ENCODE measurements around the gene RHBDF2.

RHBDF2 gene

DNA sequence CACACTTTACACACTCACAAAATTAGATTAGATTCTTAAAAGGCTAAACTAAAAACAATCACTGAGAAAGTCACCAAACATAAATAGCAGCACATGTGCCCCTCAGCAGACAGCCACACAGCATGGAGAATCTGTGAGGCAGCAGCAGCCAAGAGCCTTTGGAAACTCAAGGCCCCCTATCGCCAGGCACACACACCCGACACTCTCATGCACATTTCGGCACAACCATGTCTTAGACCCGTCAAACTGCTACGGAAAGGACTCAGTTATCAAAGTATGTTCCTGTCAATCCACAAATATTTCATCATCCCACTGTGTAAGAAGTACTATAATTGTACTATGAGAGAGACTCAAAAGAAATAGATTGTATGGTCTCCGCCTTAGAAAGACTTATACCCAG lies 69.2 kb downstream of the RHBDF2 start:
- DNase-seq, result no peak
- CTCF ChIA-PET, result interaction anchor here (0.6 kb wide), 1 partner anchor 43 kb away, joined by 3 read pairs; no protein-coding TSS in a partner anchor

GRCh38 chr17:76431509-76431908 lies 69.7 kb downstream of the RHBDF2 start:
- no peaks in the 10 kb centered on the region for H3K27me3 ChIP-seq (replicated peaks in 2 of 5; ENCODE audit: control insufficient read depth in 4 of 5, insufficient read depth in 5 of 5, low read length in 4 of 5)
- peaks cover 0 to 13% (median 2%) of the 10 kb centered on the region in 4 experiments for H3K4me1 ChIP-seq (ENCODE audit: control extremely low read depth in 1 of 4, control insufficient read depth in 4 of 4, insufficient read depth in 4 of 4, low read length in 3 of 4)
- DNase-seq, result no peak
- POLR2A ChIA-PET, result no interaction called here
- CTCF ChIA-PET, result no interaction called here
- H3K36me3 ChIP-seq (ENCODE audit: control insufficient read depth in 4 of 4, insufficient read depth in 4 of 4, low read length in 3 of 4), result peaks cover 2 to 10% (median 3%) of the 10 kb centered on the region in 4 experiments
- H3K9me3 ChIP-seq (ENCODE audit: control extremely low read depth in 1 of 5, control insufficient read depth in 4 of 5, insufficient read depth in 2 of 5, low read depth in 1 of 5, low read length in 4 of 5), result no peaks in the 10 kb centered on the region
- H3K4me3 ChIP-seq (ENCODE audit: control insufficient read depth in 1 of 7, extremely low read depth in 1 of 7, insufficient read depth in 4 of 7, low read depth in 2 of 7, low read length in 6 of 7), result no peak overlapping the region
- no CpG with 5 or more reads among the region's 2 CpGs for WGBS (ENCODE audit: insufficient coverage)
- H3K27ac ChIP-seq (ENCODE audit: insufficient read depth in 1 of 2, low read depth in 1 of 2, low read length in 2 of 2, poor library complexity in 1 of 2, severe bottlenecking in 2 of 2), result no peak overlapping the region

More for the DNA sequence above, 69.2 kb downstream of the RHBDF2 start:
- no peak overlapping the region for H3K4me3 ChIP-seq (ENCODE audit: control insufficient read depth in 1 of 7, extremely low read depth in 1 of 7, insufficient read depth in 4 of 7, low read depth in 2 of 7, low read length in 6 of 7)
- H3K4me1 ChIP-seq (ENCODE audit: control extremely low read depth in 1 of 4, control insufficient read depth in 4 of 4, insufficient read depth in 4 of 4, low read length in 3 of 4), result peaks cover 0 to 10% (median 2%) of the 10 kb centered on the region in 4 experiments
- H3K9me3 ChIP-seq (ENCODE audit: control extremely low read depth in 1 of 5, control insufficient read depth in 4 of 5, insufficient read depth in 2 of 5, low read depth in 1 of 5, low read length in 4 of 5), result no peaks in the 10 kb centered on the region
- H3K36me3 ChIP-seq (ENCODE audit: control insufficient read depth in 4 of 4, insufficient read depth in 4 of 4, low read length in 3 of 4), result peaks cover 2 to 10% (median 4%) of the 10 kb centered on the region in 4 experiments
- POLR2A ChIA-PET, result no interaction called here
- H3K27ac ChIP-seq (ENCODE audit: insufficient read depth in 1 of 2, low read depth in 1 of 2, low read length in 2 of 2, poor library complexity in 1 of 2, severe bottlenecking in 2 of 2), result no peak overlapping the region
- WGBS (ENCODE audit: insufficient coverage), result 100% methylated on average over 3 of the region's 6 CpGs
- H3K27me3 ChIP-seq (replicated peaks in 2 of 5; ENCODE audit: control insufficient read depth in 4 of 5, insufficient read depth in 5 of 5, low read length in 4 of 5), result no peaks in the 10 kb centered on the region

- ChIA-PET CTCF (interaction anchor here (0.9 to 3.1 kb wide), 7 partner anchors 10 to 43 kb away, joined by 3 to 8 read pairs (median 5); no protein-coding TSS in a partner anchor), POLR2A (no interaction called here)
- no peak for DNase-seq
- Histone ChIP-seq H3K27me3 (replicated peaks in 2 of 5; ENCODE audit: control insufficient read depth in 4 of 5, insufficient read depth in 5 of 5, low read length in 4 of 5) (no peaks in the 10 kb centered on the region), H3K27ac (ENCODE audit: insufficient read depth in 1 of 2, low read depth in 1 of 2, low read length in 2 of 2, poor library complexity in 1 of 2, severe bottlenecking in 2 of 2) (no peak overlapping the region), H3K4me3 (ENCODE audit: control insufficient read depth in 1 of 7, extremely low read depth in 1 of 7, insufficient read depth in 4 of 7, low read depth in 2 of 7, low read length in 6 of 7) (no peak overlapping the region), H3K9me3 (ENCODE audit: control extremely low read depth in 1 of 5, control insufficient read depth in 4 of 5, insufficient read depth in 2 of 5, low read depth in 1 of 5, low read length in 4 of 5) (no peaks in the 10 kb centered on the region), H3K36me3 (ENCODE audit: control insufficient read depth in 4 of 4, insufficient read depth in 4 of 4, low read length in 3 of 4) (no peaks in the 10 kb centered on the region), H3K4me1 (ENCODE audit: control extremely low read depth in 1 of 4, control insufficient read depth in 4 of 4, insufficient read depth in 4 of 4, low read length in 3 of 4) (peaks cover 0 to 13% (median 2%) of the 10 kb centered on the region in 4 experiments)
- WGBS (ENCODE audit: insufficient coverage), result no CpG with 5 or more reads among the region's 1 CpG
These were observed 72.7 kb downstream of the RHBDF2 start for GRCh38 chr17:76428511-76428910.

DNA sequence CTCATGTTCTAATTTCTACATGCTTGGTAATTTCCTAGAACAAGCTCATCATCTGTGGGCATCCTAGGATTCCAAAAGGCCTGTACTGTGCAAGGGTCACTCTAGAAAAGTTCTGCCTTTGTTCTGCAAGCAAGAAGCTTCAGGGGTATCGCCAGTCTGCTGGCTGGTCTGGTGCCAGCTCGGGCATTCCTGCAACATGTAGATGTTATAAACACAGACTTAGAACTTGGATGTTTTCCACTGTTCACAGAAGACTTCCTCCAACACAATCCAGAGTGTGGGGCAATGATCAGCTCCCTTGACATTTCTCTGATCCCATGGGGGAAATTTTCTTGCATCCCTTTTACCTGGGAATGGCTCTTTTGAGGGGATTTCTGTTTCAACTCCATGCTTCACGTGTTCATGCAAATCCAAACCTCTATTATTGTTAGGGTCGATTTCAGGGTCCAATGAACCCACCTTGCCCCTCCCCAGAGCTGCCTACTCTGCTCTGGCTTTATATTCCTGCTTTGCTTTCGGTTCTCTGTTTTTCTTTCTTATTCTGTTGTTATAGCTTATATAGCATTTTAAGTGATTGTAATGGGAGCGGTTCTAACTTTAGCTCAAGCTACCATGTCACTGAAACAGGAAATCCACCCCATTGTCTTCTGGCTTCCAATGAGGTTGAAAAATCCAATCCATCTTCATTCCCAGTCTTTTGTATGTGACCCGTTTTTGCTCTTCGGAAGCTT lies 73.6 kb downstream of the RHBDF2 start:
- Histone ChIP-seq H3K4me3 (ENCODE audit: control insufficient read depth in 1 of 7, extremely low read depth in 1 of 7, insufficient read depth in 4 of 7, low read depth in 2 of 7, low read length in 6 of 7) (no peak overlapping the region), H3K27me3 (replicated peaks in 2 of 5; ENCODE audit: control insufficient read depth in 4 of 5, insufficient read depth in 5 of 5, low read length in 4 of 5) (no peaks in the 10 kb centered on the region), H3K4me1 (ENCODE audit: control extremely low read depth in 1 of 4, control insufficient read depth in 4 of 4, insufficient read depth in 4 of 4, low read length in 3 of 4) (peaks cover 0 to 13% (median 2%) of the 10 kb centered on the region in 4 experiments), H3K9me3 (ENCODE audit: control extremely low read depth in 1 of 5, control insufficient read depth in 4 of 5, insufficient read depth in 2 of 5, low read depth in 1 of 5, low read length in 4 of 5) (no peaks in the 10 kb centered on the region), H3K36me3 (ENCODE audit: control insufficient read depth in 4 of 4, insufficient read depth in 4 of 4, low read length in 3 of 4) (peaks cover 0 to 3% (median 0%) of the 10 kb centered on the region in 4 experiments), H3K27ac (ENCODE audit: insufficient read depth in 1 of 2, low read depth in 1 of 2, low read length in 2 of 2, poor library complexity in 1 of 2, severe bottlenecking in 2 of 2) (no peak overlapping the region)
- ChIA-PET POLR2A (interaction anchor here (0.7 kb wide), 1 partner anchor 306 kb away, joined by 3 read pairs; no protein-coding TSS in a partner anchor), CTCF (interaction anchor here (1.0 to 3.1 kb wide), 10 partner anchors 8 to 78 kb away, joined by 3 to 8 read pairs (median 4); partner anchors contain the start of gene UBE2O)
- WGBS (ENCODE audit: insufficient coverage), result 94% methylated on average over 7 of the region's 8 CpGs
- DNase-seq, result no peak

- Histone ChIP-seq H3K4me3 (ENCODE audit: control insufficient read depth in 1 of 7, extremely low read depth in 1 of 7, insufficient read depth in 4 of 7, low read depth in 2 of 7, low read length in 6 of 7) (no peak overlapping the region), H3K27me3 (replicated peaks in 2 of 5; ENCODE audit: control insufficient read depth in 4 of 5, insufficient read depth in 5 of 5, low read length in 4 of 5) (no peaks in the 10 kb centered on the region), H3K27ac (ENCODE audit: insufficient read depth in 1 of 2, low read depth in 1 of 2, low read length in 2 of 2, poor library complexity in 1 of 2, severe bottlenecking in 2 of 2) (no peak overlapping the region), H3K36me3 (ENCODE audit: control insufficient read depth in 4 of 4, insufficient read depth in 4 of 4, low read length in 3 of 4) (peaks cover 0 to 10% (median 1%) of the 10 kb centered on the region in 4 experiments), H3K9me3 (ENCODE audit: control extremely low read depth in 1 of 5, control insufficient read depth in 4 of 5, insufficient read depth in 2 of 5, low read depth in 1 of 5, low read length in 4 of 5) (no peaks in the 10 kb centered on the region), H3K4me1 (ENCODE audit: control extremely low read depth in 1 of 4, control insufficient read depth in 4 of 4, insufficient read depth in 4 of 4, low read length in 3 of 4) (peaks cover 0 to 13% (median 2%) of the 10 kb centered on the region in 4 experiments)
- CTCF ChIA-PET, result interaction anchor here (1.0 to 3.1 kb wide), 6 partner anchors 9 to 79 kb away, joined by 3 to 8 read pairs (median 5); partner anchors contain the start of gene UBE2O
- POLR2A ChIA-PET, result no interaction called here
- 100% methylated on average over 1 of the region's 3 CpGs for WGBS (ENCODE audit: insufficient coverage)
- no peak for DNase-seq
These were observed 74.4 kb downstream of the RHBDF2 start for GRCh38 chr17:76426853-76427252.

GRCh38 chr17:76422860-76423259 lies 78.4 kb downstream of the RHBDF2 start:
- peaks cover 0 to 14% (median 2%) of the 10 kb centered on the region in 4 experiments for H3K4me1 ChIP-seq (ENCODE audit: control extremely low read depth in 1 of 4, control insufficient read depth in 4 of 4, insufficient read depth in 4 of 4, low read length in 3 of 4)
- H3K4me3 ChIP-seq (ENCODE audit: control insufficient read depth in 1 of 7, extremely low read depth in 1 of 7, insufficient read depth in 4 of 7, low read depth in 2 of 7, low read length in 6 of 7), result no peak overlapping the region
- DNase-seq, result no peak
- H3K9me3 ChIP-seq (ENCODE audit: control extremely low read depth in 1 of 5, control insufficient read depth in 4 of 5, insufficient read depth in 2 of 5, low read depth in 1 of 5, low read length in 4 of 5), result peaks cover 0 to 4% (median 0%) of the 10 kb centered on the region in 5 experiments
- H3K27ac ChIP-seq (ENCODE audit: insufficient read depth in 1 of 2, low read depth in 1 of 2, low read length in 2 of 2, poor library complexity in 1 of 2, severe bottlenecking in 2 of 2), result no peak overlapping the region
- 100% methylated on average over 6 of the region's 6 CpGs for WGBS (ENCODE audit: insufficient coverage)
- ChIA-PET CTCF (interaction anchor here (0.6 to 2.0 kb wide), 5 partner anchors 12 to 133 kb away, joined by 3 to 9 read pairs (median 3); no protein-coding TSS in a partner anchor), POLR2A (interaction anchor here (0.6 kb wide), 1 partner anchor 92 kb away, joined by 4 read pairs; no protein-coding TSS in a partner anchor)
- H3K36me3 ChIP-seq (ENCODE audit: control insufficient read depth in 4 of 4, insufficient read depth in 4 of 4, low read length in 3 of 4), result peaks cover 0 to 16% (median 3%) of the 10 kb centered on the region in 4 experiments
- H3K27me3 ChIP-seq (replicated peaks in 2 of 5; ENCODE audit: control insufficient read depth in 4 of 5, insufficient read depth in 5 of 5, low read length in 4 of 5), result no peaks in the 10 kb centered on the region

DNA sequence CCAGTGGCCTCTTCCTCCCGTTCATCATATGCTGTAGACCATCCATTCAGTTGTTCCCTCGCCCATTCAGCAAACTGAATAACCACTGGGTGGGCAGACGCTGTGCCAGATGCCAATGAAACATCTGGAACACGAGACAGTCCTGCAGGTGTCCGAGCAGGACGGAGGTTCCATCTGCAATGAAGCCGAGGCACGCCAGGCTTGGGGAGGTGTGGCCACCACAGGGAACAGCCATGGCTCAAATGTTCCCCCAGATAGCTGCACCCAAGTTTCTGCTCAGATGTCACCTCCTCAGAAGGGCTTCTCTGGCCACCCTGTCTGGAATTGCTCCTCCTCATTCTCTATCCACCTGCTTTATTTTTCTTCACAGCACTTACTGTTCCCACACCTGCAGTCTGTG lies 78.8 kb downstream of the RHBDF2 start:
- H3K27ac ChIP-seq (ENCODE audit: insufficient read depth in 1 of 2, low read depth in 1 of 2, low read length in 2 of 2, poor library complexity in 1 of 2, severe bottlenecking in 2 of 2), result no peak overlapping the region
- WGBS (ENCODE audit: insufficient coverage), result 97% methylated on average over 7 of the region's 8 CpGs
- H3K4me1 ChIP-seq (ENCODE audit: control extremely low read depth in 1 of 4, control insufficient read depth in 4 of 4, insufficient read depth in 4 of 4, low read length in 3 of 4), result peaks cover 0 to 9% (median under 1%) of the 10 kb centered on the region in 4 experiments
- CTCF ChIA-PET, result interaction anchor here (0.6 to 2.0 kb wide), 4 partner anchors 12 to 82 kb away, joined by 3 to 9 read pairs (median 4); no protein-coding TSS in a partner anchor
- no peaks in the 10 kb centered on the region for H3K27me3 ChIP-seq (replicated peaks in 2 of 5; ENCODE audit: control insufficient read depth in 4 of 5, insufficient read depth in 5 of 5, low read length in 4 of 5)
- POLR2A ChIA-PET, result interaction anchor here (0.6 kb wide), 1 partner anchor 92 kb away, joined by 4 read pairs; no protein-coding TSS in a partner anchor
- no peak overlapping the region for H3K4me3 ChIP-seq (ENCODE audit: control insufficient read depth in 1 of 7, extremely low read depth in 1 of 7, insufficient read depth in 4 of 7, low read depth in 2 of 7, low read length in 6 of 7)
- H3K36me3 ChIP-seq (ENCODE audit: control insufficient read depth in 4 of 4, insufficient read depth in 4 of 4, low read length in 3 of 4), result peaks cover 0 to 18% (median 3%) of the 10 kb centered on the region in 4 experiments
- peaks cover 0 to 4% (median 0%) of the 10 kb centered on the region in 5 experiments for H3K9me3 ChIP-seq (ENCODE audit: control extremely low read depth in 1 of 5, control insufficient read depth in 4 of 5, insufficient read depth in 2 of 5, low read depth in 1 of 5, low read length in 4 of 5)
- DNase-seq, result no peak
